Osteoblast (primary cell): ENCODE measurements around the gene FTH1. TPM values are rescaled to one million over a fixed set of nuclear protein-coding genes. Genes with fewer than 3 reads are reported as not detected.

Source experiments
- DNase-seq: peaks from one replicate; pipeline ENCODE4 v3.0.0; 2011; ENCODE audit warnings: low spot score, mixed read lengths; ENCODE audit not compliant: insufficient read length; ENCODE audit errors: missing footprints
- H2AFZ ChIP-seq: 2 replicates; pipeline ENCODE4 v1.6.0; 2011; ENCODE audit warnings: mild to moderate bottlenecking, low read length
- H3K27ac ChIP-seq: 2 replicates; pipeline ENCODE4 v1.5.1; 2011; ENCODE audit warnings: mild to moderate bottlenecking, low read depth, low read length, moderate library complexity
- H3K27me3 ChIP-seq: 2 replicates; pipeline ENCODE4 v1.6.0; 2012; ENCODE audit warnings: mild to moderate bottlenecking, control low read depth, inconsistent platforms, low read length, moderate library complexity; ENCODE audit not compliant: insufficient read depth
- H3K36me3 ChIP-seq: 2 replicates; pipeline ENCODE4 v1.5.1; 2011; ENCODE audit warnings: mild to moderate bottlenecking, low read length, control low read depth, moderate library complexity; ENCODE audit not compliant: insufficient read depth
- H3K4me1 ChIP-seq: 2 replicates; pipeline ENCODE4 v1.5.1; 2011; ENCODE audit warnings: mild to moderate bottlenecking, low read length, control low read depth, moderate library complexity; ENCODE audit not compliant: insufficient read depth
- H3K4me2 ChIP-seq: 2 replicates; pipeline ENCODE4 v1.6.0; 2011; ENCODE audit warnings: mild to moderate bottlenecking, low read length; ENCODE audit not compliant: insufficient read depth
- H3K4me3 ChIP-seq: fragments of 200-600 bp; sonication (generic); 3 replicates; pipeline ENCODE4 v1.5.1; 2012; ENCODE audit warnings: mild to moderate bottlenecking, low read length, inconsistent platforms; ENCODE audit not compliant: insufficient read depth
- H3K79me2 ChIP-seq: 2 replicates; pipeline ENCODE4 v1.6.0; 2012; ENCODE audit warnings: mild to moderate bottlenecking, low read length, control low read depth, inconsistent platforms; ENCODE audit not compliant: insufficient read depth
- H3K9me3 ChIP-seq: 2 replicates; pipeline ENCODE4 v1.5.1; 2011; ENCODE audit warnings: low read depth, low read length, control low read depth
- H4K20me1 ChIP-seq: 2 replicates; pipeline ENCODE4 v1.6.0; 2012; ENCODE audit warnings: mild to moderate bottlenecking, low read length, control low read depth; ENCODE audit not compliant: insufficient read depth
- total RNA-seq: library from RNA; depleted of rRNA; stranded (reverse); fragments of >200 nt; gene quantifications from 2 replicates; pipeline ENCODE4 v1.2.3, GENCODE V29; 2012
- TF ChIP-seq, protein P1 (sequence below): IDR thresholded peaks from 2 replicates; pipeline ENCODE4 v1.5.1; 2011; ENCODE audit warnings: mild to moderate bottlenecking, low read depth, low read length, moderate library complexity; ENCODE audit errors: extremely low read depth

Gene FTH1
- total RNA-seq, 1 donor, result 1,507 TPM

DNA sequence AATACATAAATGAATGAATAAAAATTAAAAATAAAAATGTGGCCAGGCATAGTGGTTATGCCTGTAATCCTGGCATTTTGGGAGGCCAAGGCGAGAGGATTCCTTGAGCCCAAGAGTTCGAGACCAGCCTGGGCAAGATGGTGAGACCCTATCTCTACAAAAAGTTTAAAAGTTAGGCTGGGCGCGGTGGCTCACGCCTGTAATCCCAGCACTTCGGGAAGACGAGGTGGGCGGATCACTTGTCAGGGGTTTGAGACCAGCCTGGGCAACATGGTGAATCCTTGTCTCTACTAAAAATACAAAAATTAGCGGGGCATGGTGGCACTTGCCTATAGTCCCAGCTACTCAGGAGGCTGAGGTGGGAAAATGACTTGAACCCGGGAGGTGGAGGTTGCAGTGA is 27.0 kb downstream of the FTH1 start:
- H4K20me1 ChIP-seq, result no peaks in the 10 kb centered on the region
- no peak overlapping the region for H3K27ac ChIP-seq
- TF ChIP-seq, protein P1, sequence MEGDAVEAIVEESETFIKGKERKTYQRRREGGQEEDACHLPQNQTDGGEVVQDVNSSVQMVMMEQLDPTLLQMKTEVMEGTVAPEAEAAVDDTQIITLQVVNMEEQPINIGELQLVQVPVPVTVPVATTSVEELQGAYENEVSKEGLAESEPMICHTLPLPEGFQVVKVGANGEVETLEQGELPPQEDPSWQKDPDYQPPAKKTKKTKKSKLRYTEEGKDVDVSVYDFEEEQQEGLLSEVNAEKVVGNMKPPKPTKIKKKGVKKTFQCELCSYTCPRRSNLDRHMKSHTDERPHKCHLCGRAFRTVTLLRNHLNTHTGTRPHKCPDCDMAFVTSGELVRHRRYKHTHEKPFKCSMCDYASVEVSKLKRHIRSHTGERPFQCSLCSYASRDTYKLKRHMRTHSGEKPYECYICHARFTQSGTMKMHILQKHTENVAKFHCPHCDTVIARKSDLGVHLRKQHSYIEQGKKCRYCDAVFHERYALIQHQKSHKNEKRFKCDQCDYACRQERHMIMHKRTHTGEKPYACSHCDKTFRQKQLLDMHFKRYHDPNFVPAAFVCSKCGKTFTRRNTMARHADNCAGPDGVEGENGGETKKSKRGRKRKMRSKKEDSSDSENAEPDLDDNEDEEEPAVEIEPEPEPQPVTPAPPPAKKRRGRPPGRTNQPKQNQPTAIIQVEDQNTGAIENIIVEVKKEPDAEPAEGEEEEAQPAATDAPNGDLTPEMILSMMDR, result no peak
- H3K9me3 ChIP-seq, result no peaks in the 10 kb centered on the region
- no peak overlapping the region for H3K4me3 ChIP-seq
- DNase-seq, result no peak
- H3K4me1 ChIP-seq, result no peaks in the 10 kb centered on the region
- H2AFZ ChIP-seq, result no peak overlapping the region
- H3K36me3 ChIP-seq, result no peaks in the 10 kb centered on the region
- H3K79me2 ChIP-seq, result no peaks in the 10 kb centered on the region
- H3K27me3 ChIP-seq, result peaks cover 5% of the 10 kb centered on the region
- no peak overlapping the region for H3K4me2 ChIP-seq

DNA sequence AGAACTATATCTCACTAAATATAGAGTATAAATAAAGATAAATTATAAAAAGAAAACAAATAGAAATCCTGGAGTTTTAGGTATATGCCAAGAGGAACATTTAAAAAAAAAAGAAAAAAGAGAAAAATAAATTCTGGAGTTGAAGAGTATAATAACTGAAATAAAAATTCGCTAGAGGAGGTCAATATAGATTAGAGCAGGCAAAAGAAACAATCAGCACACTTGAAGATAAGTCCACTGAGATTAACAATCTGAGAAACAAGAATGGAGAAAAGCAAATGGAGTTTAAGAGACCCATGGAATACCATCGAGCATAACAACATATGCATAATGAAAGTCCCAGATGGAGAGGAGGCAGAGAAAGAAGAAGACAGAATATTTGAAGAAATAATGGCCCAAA is 31.6 kb downstream of the FTH1 start:
- TF ChIP-seq, protein P1, result no peak
- no peak for DNase-seq
- H3K27me3 ChIP-seq, result peaks cover 5% of the 10 kb centered on the region
- H4K20me1 ChIP-seq, result no peaks in the 10 kb centered on the region
- H3K9me3 ChIP-seq, result no peaks in the 10 kb centered on the region
- no peaks in the 10 kb centered on the region for H3K4me1 ChIP-seq
- H3K4me2 ChIP-seq, result no peak overlapping the region
- H3K4me3 ChIP-seq, result no peak overlapping the region
- no peaks in the 10 kb centered on the region for H3K36me3 ChIP-seq
- no peak overlapping the region for H3K27ac ChIP-seq
- H3K79me2 ChIP-seq, result no peaks in the 10 kb centered on the region
- H2AFZ ChIP-seq, result no peak overlapping the region

DNA sequence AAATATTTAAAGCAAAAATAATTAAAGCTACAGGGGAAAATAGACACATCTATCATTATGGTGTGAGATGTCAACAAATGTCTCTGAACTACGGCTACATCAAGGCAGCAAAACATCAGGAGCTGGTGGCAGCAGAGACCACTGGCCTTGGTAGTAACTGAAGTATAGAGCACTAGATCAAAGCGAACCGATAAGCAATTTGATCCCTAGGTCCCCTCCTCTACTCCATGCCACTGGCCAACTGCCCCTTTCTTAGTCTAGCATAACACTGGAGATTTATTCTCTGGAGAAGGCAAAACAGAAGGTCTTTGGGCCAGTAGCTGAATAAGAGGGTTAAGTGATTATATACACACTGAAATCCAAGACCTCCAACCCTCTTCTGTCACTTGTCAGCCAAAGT is 36.5 kb downstream of the FTH1 start:
- no peaks in the 10 kb centered on the region for H3K9me3 ChIP-seq
- H3K27ac ChIP-seq, result no peak overlapping the region
- no peak overlapping the region for H2AFZ ChIP-seq
- H3K36me3 ChIP-seq, result no peaks in the 10 kb centered on the region
- no peak overlapping the region for H3K4me3 ChIP-seq
- no peaks in the 10 kb centered on the region for H4K20me1 ChIP-seq
- no peak for DNase-seq
- H3K4me1 ChIP-seq, result peaks cover 3% of the 10 kb centered on the region
- no peaks in the 10 kb centered on the region for H3K27me3 ChIP-seq
- TF ChIP-seq, protein P1, result no peak
- no peaks in the 10 kb centered on the region for H3K79me2 ChIP-seq
- H3K4me2 ChIP-seq, result no peak overlapping the region

DNA sequence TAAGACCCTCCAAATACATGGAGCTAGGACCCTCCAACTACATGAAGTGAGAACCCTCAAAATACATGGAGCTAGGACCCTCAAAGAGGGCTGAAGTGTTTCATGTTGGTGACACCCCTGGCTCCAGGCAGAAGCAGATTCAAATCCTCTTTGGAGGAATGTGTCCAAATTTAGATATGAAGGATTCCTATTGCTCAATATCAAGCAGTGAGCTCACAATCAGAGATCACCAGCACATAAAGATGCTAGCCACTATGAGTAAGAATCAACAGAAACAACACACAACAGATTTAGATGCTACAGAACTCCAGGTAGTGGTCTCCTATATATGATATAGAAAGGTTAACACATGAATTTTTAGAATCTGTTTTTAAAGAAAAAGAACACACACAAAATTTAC is 38.8 kb downstream of the FTH1 start:
- Histone ChIP-seq H3K27me3 (no peaks in the 10 kb centered on the region), H3K36me3 (no peaks in the 10 kb centered on the region), H4K20me1 (no peaks in the 10 kb centered on the region), H3K9me3 (no peaks in the 10 kb centered on the region), H3K4me3 (no peak overlapping the region), H2AFZ (peak overlapping the region; percentile 29), H3K79me2 (no peaks in the 10 kb centered on the region), H3K4me2 (no peak overlapping the region), H3K4me1 (peaks cover 3% of the 10 kb centered on the region), H3K27ac (no peak overlapping the region)
- TF ChIP-seq, protein P1, result no peak
- no peak for DNase-seq
